Activated B cell treated with CpG ODN at 0.5 μM for 24 hours (primary cell): ENCODE results near the gene AGA. TPM values are rescaled to one million over a fixed set of nuclear protein-coding genes. Genes with fewer than 3 reads are reported as not detected.

ENCODE experiments used
- ATAC-seq: fragments of 200-7000 bp; cut with Tn5 transposase; one replicate; pipeline ENCODE4 v1.10.0; 2021; ENCODE audit warnings: low read depth, mild to moderate bottlenecking, moderate library complexity
- CTCF ChIA-PET: fragments of 350-600 bp; sonication (Branson Sonifier 250); formaldehyde crosslinking; loops from one replicate; lab custom pipeline; 2021; ENCODE audit warnings: antibody characterized with exemption; lab: Charles Lee
- POLR2A ChIA-PET: fragments of 350-600 bp; sonication (Branson Sonifier 250); formaldehyde crosslinking; loops from one replicate; lab custom pipeline; 2021; ENCODE audit warnings: antibody characterized with exemption; lab: Charles Lee
- DNase-seq: peaks from one replicate; pipeline ENCODE4 v3.0.0; 2022
- H3K27ac Mint-ChIP-seq: one replicate; pipeline ENCODE4 v1.8.0; 2020; ENCODE audit warnings: mixed read lengths
- H3K27me3 Mint-ChIP-seq: one replicate; pipeline ENCODE4 v1.8.0; 2021; ENCODE audit warnings: mixed read lengths
- H3K36me3 Mint-ChIP-seq: one replicate; pipeline ENCODE4 v1.8.0; 2021; ENCODE audit warnings: low read depth, mixed read lengths
- H3K4me1 Mint-ChIP-seq: one replicate; pipeline ENCODE4 v1.8.0; 2021; ENCODE audit warnings: mixed read lengths
- H3K4me3 Mint-ChIP-seq: one replicate; pipeline ENCODE4 v1.8.0; 2020; ENCODE audit warnings: mild to moderate bottlenecking, mixed read lengths
- H3K9me3 Mint-ChIP-seq: one replicate; pipeline ENCODE4 v1.8.0; 2020; ENCODE audit warnings: mixed read lengths
- CTCF ChIP-seq: fragments of 200-600 bp; IDR thresholded peaks from one replicate; pipeline ENCODE4 v1.8.0; 2022; ENCODE audit warnings: antibody characterized with exemption, mild to moderate bottlenecking
- intact Hi-C: fragments of 100-400 bp; cut with micrococcal nuclease; formaldehyde crosslinking; loops from one replicate; pipeline ENCODE4 v1.15.1; 2024
- total RNA-seq: library from RNA; stranded (reverse); gene quantifications from 2 replicates; pipeline ENCODE4 v1.2.3, GENCODE V29; 2022

Gene AGA
- total RNA-seq, 1 donor from 2014 or later, result 27.7 TPM

DNA sequence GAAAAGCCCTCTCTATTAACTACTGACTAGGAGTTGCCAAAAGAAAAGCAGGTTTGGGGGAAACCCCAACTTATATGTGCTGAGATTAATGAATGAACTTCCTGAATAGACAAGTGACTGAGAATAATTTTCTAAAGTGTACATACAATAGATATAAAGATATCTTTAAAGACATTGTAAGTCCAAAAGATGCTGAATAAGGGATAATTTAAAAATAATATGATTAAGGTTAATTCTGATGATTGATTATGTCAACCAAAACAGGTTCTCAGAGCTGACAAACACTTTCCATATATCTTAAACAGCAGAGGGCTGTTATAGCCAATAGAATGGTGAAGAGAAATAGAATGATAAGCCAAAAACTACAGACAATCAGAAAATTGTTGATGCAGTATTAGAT lies 28.6 kb downstream of the AGA start:
- ATAC-seq, result no peak
- intact Hi-C loops, result no loop called here
- DNase-seq, result no peak
- Mint-ChIP-seq H3K27me3 (no peaks in the 10 kb centered on the region), H3K27ac (no peak overlapping the region), H3K36me3 (no peaks in the 10 kb centered on the region), H3K4me1 (no peaks in the 10 kb centered on the region), H3K9me3 (no peaks in the 10 kb centered on the region), H3K4me3 (no peak overlapping the region)
- ChIA-PET CTCF (no interaction called here), POLR2A (no interaction called here)
- TF ChIP-seq CTCF, result no peak

GRCh38 chr4:177413076-177413475 lies 29.2 kb downstream of the AGA start:
- intact Hi-C loops, result no loop called here
- TF ChIP-seq CTCF, result no peak
- CTCF ChIA-PET, result no interaction called here
- ATAC-seq (no peak), DNase-seq (no peak)
- no peak overlapping the region for H3K27ac Mint-ChIP-seq
- H3K36me3 Mint-ChIP-seq, result no peaks in the 10 kb centered on the region
- H3K4me3 Mint-ChIP-seq, result no peak overlapping the region
- H3K9me3 Mint-ChIP-seq, result no peaks in the 10 kb centered on the region
- POLR2A ChIA-PET, result no interaction called here
- H3K27me3 Mint-ChIP-seq, result no peaks in the 10 kb centered on the region
- H3K4me1 Mint-ChIP-seq, result no peaks in the 10 kb centered on the region

DNA sequence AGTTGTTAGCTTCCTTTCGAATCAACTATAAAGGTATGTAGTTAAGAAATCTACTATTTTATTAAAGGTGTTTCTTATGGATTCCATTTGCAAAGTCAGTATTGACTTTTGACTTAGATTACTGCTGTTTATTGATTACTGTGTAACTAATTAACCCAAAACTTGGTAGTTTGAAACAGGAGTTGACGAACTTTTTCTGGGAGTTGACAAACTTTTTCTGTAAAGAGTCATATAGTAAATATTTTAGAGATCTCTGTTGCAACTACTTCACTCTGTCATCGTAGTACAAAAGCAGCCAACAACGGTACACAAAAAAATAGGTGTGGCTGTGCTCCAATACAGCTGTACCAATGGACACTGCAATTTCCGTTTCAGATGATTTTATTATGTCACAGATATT lies 30.2 kb downstream of the AGA start:
- H3K4me3 Mint-ChIP-seq, result no peak overlapping the region
- ATAC-seq, result no peak
- intact Hi-C loops, result no loop called here
- no peaks in the 10 kb centered on the region for H3K27me3 Mint-ChIP-seq
- no peaks in the 10 kb centered on the region for H3K4me1 Mint-ChIP-seq
- no peak for DNase-seq
- ChIA-PET CTCF (no interaction called here), POLR2A (no interaction called here)
- TF ChIP-seq CTCF, result no peak
- H3K27ac Mint-ChIP-seq, result no peak overlapping the region
- H3K9me3 Mint-ChIP-seq, result no peaks in the 10 kb centered on the region
- H3K36me3 Mint-ChIP-seq, result no peaks in the 10 kb centered on the region

DNA sequence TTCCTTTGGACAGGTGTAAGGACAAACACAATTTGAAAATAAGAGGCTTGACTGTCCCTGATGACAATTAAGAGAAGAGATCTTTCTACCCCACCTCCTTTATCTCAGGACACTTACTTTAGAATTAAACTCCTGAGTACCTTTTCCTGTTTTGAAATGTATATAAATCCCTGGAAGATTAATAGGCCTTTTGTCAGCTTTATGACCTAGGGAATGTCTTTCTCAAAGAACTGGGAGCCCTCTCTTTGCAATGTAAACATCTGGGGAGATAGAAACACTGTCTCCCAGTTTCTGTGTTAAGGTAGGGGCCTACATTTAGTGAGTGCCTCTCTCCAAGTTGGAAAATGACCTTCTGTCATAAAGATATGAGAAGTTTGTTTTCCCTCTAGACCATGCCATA lies 31.7 kb downstream of the AGA start:
- intact Hi-C loops, result no loop called here
- no peak overlapping the region for H3K27ac Mint-ChIP-seq
- DNase-seq, result no peak
- ChIA-PET CTCF (no interaction called here), POLR2A (no interaction called here)
- no peak overlapping the region for H3K4me3 Mint-ChIP-seq
- no peaks in the 10 kb centered on the region for H3K27me3 Mint-ChIP-seq
- no peak for TF ChIP-seq CTCF
- H3K9me3 Mint-ChIP-seq, result no peaks in the 10 kb centered on the region
- H3K4me1 Mint-ChIP-seq, result no peaks in the 10 kb centered on the region
- ATAC-seq, result no peak
- no peaks in the 10 kb centered on the region for H3K36me3 Mint-ChIP-seq

DNA sequence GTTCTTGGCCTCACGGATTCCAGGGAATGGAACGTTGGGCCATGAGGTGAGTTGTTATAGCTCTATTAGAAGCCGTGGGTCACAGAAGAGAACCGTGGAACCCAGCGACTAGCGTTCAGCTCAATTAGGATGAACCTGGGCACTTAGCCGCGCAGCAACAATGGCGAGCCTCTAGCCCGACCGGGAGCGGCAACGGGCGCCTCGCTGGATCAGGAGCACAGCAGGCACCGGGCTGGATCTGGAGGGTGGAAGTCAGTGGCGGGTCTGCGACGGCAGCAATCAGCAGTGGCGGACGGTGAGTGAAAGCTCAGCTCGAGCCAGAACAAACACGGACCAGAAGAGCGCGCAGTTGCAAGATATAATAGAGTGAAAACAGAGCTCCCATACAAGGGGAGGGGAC lies 34.2 kb downstream of the AGA start:
- intact Hi-C loops, result no loop called here
- no peaks in the 10 kb centered on the region for H3K4me1 Mint-ChIP-seq
- H3K36me3 Mint-ChIP-seq, result no peaks in the 10 kb centered on the region
- DNase-seq (no peak), ATAC-seq (no peak)
- H3K9me3 Mint-ChIP-seq, result no peaks in the 10 kb centered on the region
- H3K27ac Mint-ChIP-seq, result no peak overlapping the region
- no peak overlapping the region for H3K4me3 Mint-ChIP-seq
- ChIA-PET CTCF (no interaction called here), POLR2A (no interaction called here)
- TF ChIP-seq CTCF, result no peak
- H3K27me3 Mint-ChIP-seq, result no peaks in the 10 kb centered on the region
